Stimulated activated CD4-positive, alpha-beta T cell treated with anti-CD3 and anti-CD28 coated beads, Interleukin-1b, Interleukin-23, amount 100 ng/mL, for 1 hour (primary cell): ENCODE data around the gene PPM1H.

Source experiments
- DNase-seq, 2 donors: peaks; one replicate each; pipeline ENCODE4 v3.0.0-alpha.2; 2020; ENCODE audit warnings: low read depth in 2 of 2

Gene PPM1H

DNA sequence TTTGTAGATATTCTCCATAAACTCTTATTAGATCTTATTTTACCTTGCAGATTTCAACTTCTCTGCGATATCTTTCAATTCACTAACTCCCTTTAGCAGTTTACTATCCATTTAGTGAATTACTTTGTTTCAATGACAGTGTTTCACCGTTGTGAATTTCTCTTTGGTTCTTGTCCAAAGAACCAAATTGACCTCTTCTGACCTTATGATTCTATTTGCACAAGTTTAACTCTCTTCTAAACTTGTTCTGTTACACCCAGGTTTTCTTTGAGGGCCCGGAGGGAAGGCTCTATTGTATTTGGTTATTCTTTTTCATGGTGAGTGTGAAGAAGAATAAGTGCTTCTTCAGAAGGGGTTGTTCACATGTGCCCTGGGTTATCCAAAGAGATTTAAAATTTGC lies 281.6 kb downstream of the PPM1H start:
- no peak for DNase-seq

DNA sequence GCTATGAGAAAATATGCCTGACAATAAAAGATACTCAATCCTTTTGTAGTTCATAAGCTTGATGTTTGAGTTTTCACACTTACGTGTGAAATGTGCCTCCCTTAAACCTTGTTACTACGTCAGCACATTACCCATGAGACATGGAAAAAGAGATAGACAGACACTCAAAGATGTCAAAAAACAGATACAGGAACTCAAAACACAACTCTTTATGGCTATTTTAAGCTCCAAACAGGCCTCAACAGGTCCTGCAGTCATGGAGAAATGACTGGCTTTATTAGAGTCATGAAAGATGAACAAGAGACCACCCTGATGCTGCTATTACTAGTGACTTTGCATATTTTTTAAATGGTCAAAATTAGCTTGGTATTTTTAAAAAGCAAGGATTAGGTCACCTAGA lies 283.8 kb downstream of the PPM1H start:
- DNase-seq = no peak

DNA sequence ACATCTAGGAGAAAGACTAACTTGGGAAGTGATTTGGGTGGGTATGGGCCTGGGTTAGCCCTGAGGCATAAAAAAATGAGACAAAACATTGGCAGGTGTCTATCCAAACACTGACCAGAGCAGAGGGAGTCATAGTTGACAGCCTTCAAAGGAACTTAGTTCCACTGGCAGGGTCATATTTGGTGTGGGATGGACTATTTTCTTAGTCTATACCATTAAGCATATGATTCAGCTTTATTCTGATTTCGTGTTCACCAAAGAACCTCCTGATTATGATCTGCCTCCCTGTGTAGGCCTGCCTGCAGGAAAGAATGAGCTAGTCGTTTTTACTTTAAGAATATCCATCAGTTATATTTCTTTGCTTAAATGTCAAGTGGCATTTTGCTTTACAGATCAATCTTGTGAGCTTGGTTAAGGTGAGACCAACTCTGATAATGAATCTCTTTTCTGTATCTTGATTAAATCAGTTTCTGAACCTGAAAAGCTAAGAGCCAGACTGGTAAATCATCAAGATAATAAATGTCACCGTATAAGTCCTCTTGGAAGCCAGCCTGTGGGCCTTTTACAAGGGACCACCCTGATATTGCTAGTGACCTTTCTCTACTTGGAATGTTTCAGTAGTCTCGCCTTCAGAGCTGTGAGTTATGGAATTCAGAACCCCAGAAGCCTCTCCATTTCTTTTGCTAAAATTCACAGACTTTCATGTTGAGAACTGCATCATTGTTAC lies 285.4 kb downstream of the PPM1H start:
- no peak for DNase-seq

DNA sequence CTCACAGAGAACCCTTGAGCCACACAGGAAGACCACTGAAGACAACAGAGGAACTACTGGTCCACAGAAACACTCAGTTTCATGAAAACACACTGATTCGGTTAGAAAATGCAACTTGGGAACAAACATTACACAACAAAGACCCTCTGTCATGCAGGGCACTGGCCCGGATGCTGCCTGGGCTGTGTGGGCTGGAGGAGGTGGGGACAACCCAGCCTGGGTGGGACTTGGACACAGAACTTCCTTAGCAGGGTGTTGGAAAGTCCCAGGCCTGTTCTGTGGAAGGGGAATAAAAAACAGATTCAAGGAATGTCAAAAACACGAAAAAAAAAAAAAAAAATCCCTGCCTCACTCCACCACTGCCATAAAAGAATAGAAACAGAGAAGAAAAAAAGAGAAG lies 287.4 kb downstream of the PPM1H start:
- DNase-seq = no peak

DNA sequence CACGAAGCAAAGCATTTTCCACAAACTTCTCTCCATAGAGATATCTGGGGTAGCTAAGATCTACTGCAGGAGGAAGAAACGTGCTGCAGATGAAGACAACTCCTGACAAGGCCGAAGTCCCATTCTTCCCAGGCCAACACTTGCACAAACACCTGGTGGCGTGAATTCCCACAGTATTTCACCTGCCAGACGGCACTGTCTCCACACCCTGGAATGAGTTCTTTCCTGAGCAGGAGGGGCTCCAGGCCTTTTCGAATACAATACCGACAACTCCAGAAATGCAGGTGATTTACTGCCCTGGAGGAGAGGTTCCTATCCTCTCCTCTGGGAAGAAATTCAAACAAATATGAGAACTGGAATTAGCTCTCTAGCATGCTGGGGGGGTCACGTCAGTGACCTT lies 288.4 kb downstream of the PPM1H start:
- no peak for DNase-seq

DNA sequence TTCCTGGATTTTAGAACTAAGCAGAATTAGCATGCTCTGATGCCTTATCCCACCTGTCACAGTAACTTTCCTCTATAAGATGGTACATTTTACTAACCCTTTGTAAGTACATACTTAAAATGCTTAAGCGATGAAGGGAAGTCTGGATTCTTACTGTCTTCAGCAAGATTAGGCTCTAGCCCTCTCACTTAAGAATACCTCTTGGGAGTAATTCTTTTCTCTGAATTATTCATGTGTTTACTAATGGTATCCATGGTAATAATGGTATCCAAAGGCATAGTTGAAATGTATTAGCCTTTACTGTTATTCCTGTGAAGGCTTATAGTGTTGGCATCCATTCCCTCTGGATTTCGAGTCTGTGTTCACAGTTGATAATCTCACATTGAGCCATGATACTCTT lies 291.5 kb downstream of the PPM1H start:
- no peak for DNase-seq

DNA sequence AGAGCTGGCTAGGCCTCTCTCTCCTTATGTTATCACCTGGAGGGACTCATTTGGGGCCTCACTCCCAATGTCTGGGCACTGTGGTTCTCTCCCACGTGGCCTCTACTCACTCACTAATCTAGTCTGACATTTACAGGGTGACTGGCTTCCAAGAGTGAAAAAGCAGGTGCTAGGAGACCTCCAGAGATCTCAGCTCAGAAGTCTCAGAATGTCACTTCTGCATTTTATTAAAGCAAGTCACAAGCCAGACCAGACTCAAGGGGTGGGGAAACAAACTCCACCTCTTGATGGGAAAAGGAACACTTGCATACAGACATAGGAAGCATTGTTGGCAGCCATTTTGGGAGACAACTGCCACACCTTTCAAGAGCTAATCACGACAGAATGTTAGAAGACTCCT lies 292.5 kb downstream of the PPM1H start:
- no peak for DNase-seq

DNA sequence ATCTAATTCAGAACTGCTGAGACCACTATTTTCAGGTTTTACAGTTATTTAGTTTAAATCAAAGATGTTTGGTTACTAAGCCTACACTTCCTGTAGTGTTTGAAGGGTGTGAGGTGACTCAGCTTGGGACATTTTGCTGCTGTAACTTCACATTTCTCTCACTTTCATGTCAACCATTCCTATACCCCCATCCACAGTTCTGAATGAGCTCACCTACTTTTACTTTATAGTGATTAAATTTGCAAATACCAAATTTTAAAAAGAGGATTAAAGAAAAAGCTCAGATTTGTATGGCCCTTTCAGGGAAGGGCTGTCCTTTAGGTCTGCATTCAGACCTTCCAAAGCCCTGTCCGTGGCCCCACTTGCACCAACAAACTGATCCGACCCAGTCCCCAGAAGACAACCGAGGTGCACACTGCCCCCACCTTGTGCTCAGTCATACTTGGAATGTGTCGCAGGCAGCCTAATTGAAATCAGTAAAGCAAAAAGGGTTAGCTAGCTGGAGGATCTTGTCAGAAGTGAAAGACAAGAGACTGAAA lies 294.0 kb downstream of the PPM1H start:
- no peak for DNase-seq

DNA sequence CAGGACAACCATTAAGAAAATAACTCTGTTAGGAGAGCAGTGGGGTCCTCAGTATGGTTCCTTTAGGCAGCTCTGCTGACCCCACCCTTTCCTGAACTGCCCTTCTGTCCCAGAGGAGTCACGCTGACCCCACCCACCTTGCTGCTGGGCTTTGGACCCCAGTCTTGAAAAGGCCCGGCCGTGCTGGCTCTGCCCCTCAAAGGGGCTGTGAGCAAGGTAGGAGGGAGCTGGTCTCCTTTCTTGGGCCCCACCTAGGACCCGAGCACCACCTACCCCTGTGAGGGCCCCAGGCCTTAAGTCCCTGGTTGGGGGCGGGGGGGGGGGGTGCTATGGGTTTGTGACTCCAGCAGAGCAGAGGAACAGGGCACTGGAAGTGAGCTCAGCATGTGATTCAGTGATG lies 297.3 kb downstream of the PPM1H start:
- DNase-seq = no peak

DNA sequence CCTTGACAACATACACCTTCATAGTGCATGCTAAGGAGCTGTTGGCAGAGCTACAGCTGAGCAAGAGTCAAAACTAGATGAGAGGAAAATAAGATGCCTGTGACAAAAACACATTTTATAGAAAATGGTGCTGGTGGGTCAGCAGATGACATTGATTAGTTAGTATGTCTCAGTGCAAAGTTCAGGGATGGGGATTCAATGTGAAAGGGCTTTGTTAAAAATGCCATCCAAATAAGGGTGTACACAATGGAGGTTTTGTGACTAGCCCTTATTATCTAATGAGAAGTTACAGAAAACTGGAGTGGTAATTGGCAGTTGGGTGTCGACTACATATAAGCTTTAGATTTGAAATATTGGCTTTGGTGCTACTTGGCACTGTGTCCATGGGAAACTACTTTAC lies 299.3 kb downstream of the PPM1H start:
- no peak for DNase-seq

DNA sequence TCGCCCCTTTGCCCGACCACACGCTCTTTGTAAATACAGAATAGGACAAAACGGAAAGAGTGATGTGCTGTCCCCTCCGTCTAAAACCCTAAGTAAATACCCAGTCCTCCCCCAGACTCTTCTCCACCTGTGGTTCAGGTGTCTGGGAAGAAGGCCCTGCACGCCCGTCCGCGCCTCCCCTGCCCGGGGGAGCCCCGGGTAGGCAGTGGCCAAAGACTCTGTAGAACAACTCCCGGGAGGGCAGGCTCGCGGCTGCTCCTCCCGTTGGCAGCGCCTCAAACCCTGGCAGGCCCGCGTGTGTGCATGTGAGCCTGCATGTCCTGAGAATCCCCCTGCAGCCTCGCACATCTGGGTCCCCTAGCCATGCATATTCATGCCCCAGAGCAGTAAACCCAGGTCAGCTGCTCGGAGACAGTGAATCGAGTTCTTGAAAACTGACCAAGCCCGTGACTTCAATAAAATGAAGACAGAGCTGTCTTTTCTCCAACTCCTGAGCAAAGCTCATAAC lies 302.5 kb downstream of the PPM1H start:
- DNase-seq = no peak

DNA sequence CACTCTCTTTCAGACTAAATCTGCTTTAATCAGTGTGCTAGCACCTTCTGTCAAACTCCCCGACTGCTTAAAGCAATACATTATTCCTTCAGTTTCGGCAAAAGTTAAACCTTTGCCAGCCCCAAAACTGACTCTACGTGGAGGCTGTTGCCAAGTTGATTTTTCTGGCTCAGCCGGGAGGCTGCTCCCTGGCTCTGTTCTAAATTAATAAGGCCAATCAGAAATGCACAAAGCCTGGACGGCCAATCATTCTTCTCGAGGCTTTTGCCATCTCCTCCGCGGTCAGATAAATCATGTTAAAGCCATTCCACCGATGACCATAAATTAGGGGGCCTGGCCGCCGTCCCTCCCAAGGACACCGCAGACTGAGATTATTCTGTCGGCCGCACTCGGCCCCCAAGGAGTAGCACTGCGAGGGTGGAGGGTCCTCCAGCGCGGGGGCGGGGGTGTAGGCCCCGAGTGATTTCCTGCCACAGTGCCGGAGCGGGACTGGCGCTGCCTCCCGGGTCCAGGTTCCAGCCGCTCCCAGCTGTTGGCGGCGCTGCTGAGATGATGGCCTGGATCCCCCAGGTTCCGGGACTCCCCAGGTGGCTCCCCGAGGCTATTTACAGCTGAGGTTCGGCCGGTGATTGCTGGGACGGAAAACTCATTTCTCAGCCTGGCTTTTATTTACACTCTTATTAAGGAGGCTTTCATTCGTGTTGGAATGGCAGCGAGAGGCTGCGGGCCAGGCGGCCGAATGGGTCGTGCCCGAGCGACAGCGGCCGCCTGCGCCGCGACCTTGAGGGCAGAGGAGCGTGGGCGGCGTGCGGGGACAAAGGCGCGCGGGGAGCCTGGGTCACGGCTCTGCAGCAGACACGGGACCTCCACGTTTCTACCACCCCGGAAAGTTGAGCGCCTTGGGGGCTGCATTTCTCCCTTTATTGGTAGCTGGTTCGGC lies 303.2 kb downstream of the PPM1H start:
- no peak for DNase-seq

DNA sequence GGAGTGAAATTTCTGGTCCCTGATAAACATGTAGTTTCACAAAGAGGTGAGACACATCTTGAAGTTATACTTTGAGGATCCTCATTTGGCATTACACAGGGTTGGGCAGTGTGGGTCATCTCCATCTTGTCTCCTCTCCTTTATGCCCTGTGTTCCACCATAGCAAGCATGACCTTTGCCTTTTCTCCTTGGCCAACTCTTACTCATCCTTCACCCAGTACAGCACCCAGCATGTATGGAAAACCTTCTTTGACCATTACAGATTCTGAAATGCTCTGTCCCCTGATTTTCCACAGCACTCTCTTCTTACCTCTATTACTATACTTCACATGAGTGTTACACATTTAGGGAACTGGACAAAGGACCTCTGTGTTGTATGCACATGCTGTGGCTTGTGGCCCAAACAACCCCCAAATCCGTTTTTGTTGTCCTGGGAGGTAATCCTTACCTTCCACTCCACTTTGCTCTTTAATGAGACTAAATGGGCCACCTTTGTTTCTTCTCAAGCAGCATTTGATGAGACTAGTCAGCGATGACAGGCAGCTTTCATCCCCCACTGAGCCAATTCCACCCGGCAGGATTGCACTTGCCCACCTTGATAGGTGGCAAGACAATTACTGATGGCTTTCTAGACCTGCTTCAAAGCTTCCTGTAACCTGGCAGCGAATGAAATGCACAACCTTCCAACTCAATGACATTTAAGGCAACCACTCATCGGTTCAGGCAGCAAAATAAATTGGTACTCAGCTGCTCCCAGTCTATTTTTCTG lies 304.8 kb downstream of the PPM1H start:
- DNase-seq = no peak

DNA sequence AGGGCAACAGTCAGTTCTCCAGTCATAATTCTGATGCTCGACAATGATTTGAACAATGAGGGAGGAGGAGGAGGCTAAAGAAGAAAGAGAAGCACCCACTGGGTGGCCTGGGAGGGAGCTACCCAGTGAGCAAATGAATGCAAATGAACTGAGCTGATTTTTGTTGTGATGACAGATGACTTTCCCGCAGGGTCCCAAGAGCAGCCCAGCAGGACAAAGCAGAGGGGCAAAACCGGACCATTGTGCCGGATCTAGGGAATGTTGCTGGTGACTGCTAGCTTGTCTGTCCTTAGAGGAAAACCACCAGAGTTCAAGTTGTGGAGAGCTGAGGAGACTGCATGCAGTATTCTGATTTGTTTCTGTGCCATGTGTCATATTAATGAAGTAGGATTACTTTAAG lies 305.5 kb downstream of the PPM1H start:
- no peak for DNase-seq

DNA sequence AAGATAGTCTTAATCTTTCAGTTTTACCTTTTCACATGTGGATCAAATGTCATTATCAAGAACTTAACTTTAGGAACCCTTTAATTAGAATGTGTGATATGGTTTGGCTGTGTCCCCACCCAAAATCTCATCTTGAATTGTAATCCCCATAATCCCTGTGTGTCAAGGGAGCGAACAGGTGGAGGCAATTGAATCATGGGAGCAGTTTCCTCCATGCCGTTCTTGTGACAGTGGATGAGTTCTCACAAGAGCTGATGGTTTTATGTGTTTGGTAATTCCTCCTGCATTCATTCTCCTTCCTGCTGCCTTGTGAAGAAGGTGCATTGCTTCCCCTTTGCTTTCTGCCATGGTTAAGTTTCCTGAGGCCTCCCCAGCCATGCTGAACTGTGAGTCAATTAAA lies 307.8 kb downstream of the PPM1H start:
- no peak for DNase-seq

DNA sequence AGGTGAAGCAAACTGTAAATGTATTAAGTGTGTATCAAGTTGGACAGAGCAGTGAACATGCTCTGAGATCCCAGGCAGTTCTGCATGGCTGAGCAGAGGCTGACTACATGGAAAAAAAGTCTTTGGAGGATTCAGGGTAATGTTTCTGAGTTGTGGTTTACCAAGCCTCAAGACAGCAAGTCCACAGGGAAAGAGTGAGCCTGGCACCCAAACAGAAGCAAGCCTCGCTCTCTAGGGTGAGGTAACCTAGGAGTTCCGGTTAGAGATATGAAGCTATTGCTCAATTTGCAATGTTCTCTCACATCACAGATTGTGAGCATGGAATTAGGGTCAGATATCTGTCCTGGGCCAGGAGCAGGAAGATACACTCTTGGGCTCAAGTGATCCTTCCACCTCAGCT lies 309.7 kb downstream of the PPM1H start:
- no peak for DNase-seq

DNA sequence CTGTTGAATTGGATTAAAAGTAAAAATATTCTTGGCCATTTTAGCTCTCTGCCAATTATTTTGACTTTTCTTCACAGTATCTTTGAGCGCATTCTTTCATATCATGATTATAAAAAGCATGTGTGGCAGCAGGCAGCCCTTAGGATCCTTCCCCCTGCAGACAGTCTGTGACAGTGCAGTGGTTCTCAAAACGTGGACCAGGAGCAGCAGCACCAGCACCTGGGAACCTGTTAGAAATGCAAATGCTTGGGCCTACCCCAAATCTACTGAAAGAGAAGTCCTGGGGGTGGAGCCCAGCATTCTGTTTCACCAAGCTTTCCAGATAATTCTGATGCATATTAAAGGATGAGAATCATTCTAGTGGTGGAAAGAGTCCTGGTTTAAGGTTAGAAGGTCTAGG lies 312.8 kb downstream of the PPM1H start:
- DNase-seq = no peak

DNA sequence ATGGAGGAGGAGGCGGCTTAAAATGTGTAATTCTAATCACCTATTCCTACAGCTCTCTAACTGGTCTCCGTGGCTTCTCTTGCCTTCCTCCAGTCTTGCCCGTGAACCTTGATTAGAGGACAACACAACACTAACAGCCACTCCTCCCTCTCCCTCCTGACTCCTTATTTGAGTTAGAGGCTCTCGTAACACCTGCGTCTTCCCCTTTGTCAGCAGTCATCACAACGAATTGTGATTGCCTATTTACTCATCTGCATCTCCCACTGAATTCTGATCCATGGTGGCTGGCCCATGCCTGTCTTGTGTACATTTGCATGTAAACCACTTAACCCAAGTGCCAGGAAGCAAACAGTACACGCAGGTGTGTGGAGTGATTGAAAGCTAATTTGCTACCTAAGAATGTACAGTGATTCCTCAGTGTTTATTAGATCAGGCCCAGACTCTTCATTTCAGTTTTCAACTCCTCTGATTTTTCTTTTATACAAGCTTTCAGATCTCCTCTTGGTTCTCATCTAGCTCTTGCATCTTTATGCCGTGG lies 313.8 kb downstream of the PPM1H start:
- DNase-seq = no peak

DNA sequence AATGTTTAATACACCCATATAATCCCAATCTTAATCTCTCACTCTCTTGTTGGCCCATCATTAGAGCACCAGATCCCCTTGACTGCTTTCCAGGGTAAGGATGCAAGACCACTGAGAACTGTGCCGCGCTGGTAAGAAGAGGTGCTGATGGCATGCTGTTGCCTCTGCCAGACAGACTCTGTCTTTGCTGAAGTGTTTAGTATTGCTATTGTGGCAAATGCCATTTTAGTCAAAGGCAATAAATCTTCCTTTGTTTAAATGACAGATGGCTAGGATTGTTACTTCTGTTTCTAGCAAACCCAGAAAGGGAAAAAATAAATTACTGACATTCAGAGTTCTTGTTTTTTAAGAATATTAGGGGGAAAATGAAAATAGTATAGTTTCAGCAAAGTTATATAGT lies 316.0 kb downstream of the PPM1H start:
- DNase-seq = no peak

DNA sequence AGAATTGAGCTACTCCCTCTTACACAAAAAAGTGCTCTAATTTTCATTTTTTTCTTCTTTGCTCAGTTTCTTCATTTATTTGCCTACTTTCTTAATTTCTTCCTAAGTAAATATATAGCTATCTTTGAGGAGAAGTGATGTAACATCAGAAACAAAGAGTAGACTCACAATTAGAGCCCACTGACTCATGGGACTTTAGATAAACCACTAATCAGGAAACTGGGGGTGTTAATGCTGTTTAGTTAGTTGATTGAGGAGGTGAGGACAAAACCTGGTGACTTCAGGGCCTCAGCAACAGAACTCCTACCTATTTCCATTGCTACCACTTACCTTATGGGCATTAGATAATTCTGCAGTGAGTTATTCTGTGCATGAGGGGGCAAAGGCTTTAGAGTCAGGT lies 316.6 kb downstream of the PPM1H start:
- DNase-seq = no peak

DNA sequence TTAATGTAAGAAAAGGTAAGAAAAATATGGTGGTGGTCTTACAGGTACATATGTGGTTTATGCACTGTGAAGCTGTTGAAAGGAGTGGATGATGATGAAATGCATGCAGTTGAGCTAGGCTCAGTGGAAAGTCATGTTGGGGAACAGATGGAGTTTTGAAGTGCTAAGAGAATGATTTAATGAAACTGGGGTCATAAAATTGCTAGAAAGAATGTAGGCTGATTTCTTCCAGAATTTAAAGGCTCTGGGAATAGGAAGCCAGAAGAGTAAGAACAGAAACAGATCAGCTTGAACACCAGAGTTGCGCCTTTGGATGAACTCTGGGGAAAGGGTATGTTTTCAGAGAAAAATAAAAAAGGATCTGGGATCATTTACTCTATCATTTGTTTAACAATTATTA lies 321.9 kb downstream of the PPM1H start:
- no peak for DNase-seq

DNA sequence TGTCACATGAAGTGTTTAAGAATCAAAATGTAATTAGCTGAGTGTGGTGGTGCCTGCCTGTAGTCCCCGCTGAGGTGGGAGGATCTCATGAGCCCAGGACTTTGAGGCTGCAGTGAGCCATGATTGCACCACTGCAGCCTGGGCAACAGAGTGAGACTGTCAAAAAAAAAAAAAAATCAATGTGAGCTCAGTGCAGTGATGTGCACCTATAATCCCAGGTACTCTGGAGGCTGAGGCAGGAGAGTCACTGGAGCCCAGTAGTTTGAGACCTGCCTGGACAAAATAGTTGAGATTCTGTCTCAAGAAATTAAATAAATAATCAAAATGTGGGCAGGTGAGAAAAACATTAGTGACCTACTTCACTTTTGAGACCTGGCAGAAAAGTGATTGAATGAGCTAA lies 328.3 kb downstream of the PPM1H start:
- DNase-seq = no peak
